ENCODE data around the gene PDYN.
A peak's percentile ranks its signal among the peaks of the same experiment; 100 is the strongest.

Gene PDYN

GRCh38 chr20:1973601-1974440 lies 20.0 kb downstream of the PDYN start:
- no peaks in the 10 kb centered on the region for H3K36me3 Mint-ChIP-seq

GRCh38 chr20:1971893-1972586 lies 21.8 kb downstream of the PDYN start:
- Mint-ChIP-seq H3K4me3 (no peak overlapping the region), H3K36me3 (no peaks in the 10 kb centered on the region), H3K4me1 (ENCODE audit: low read depth) (no peaks in the 10 kb centered on the region), H3K27me3 (peaks cover 10% of the 10 kb centered on the region), H3K9me3 (ENCODE audit: low read depth) (no peaks in the 10 kb centered on the region), H3K27ac (no peak overlapping the region)

More at GRCh38 chr20:1973601-1974440, 20.0 kb downstream of the PDYN start:
- Mint-ChIP-seq H3K9me3 (ENCODE audit: low read depth) (no peaks in the 10 kb centered on the region), H3K27ac (peak overlapping the region; percentile 12), H3K4me1 (ENCODE audit: low read depth) (no peaks in the 10 kb centered on the region), H3K27me3 (peaks cover 13% of the 10 kb centered on the region), H3K4me3 (no peak overlapping the region)

GRCh38 chr20:1968964-1969363 lies 24.9 kb downstream of the PDYN start:
- H3K4me1 Mint-ChIP-seq (ENCODE audit: low read depth): peaks cover 10% of the 10 kb centered on the region
- H3K36me3 Mint-ChIP-seq: no peaks in the 10 kb centered on the region
- H3K27ac Mint-ChIP-seq: no peak overlapping the region
- H3K27me3 Mint-ChIP-seq: peaks cover 11% of the 10 kb centered on the region
- H3K9me3 Mint-ChIP-seq (ENCODE audit: low read depth): no peaks in the 10 kb centered on the region
- H3K4me3 Mint-ChIP-seq: no peak overlapping the region

GRCh38 chr20:1965520-1966351 lies 28.1 kb downstream of the PDYN start:
- Mint-ChIP-seq H3K27me3 (peaks cover 15% of the 10 kb centered on the region), H3K9me3 (ENCODE audit: low read depth) (no peaks in the 10 kb centered on the region), H3K4me3 (peak overlapping the region; percentile 80), H3K27ac (peak overlapping the region; percentile 75), H3K4me1 (ENCODE audit: low read depth) (peaks cover 10% of the 10 kb centered on the region), H3K36me3 (no peaks in the 10 kb centered on the region)

GRCh38 chr20:1964659-1965405 lies 29.0 kb downstream of the PDYN start:
- Mint-ChIP-seq H3K9me3 (ENCODE audit: low read depth) (no peaks in the 10 kb centered on the region), H3K36me3 (no peaks in the 10 kb centered on the region), H3K4me1 (ENCODE audit: low read depth) (peaks cover 10% of the 10 kb centered on the region), H3K27me3 (peaks cover 11% of the 10 kb centered on the region), H3K4me3 (peak overlapping the region; percentile 80), H3K27ac (peak overlapping the region; percentile 75)

GRCh38 chr20:1964061-1964460 lies 29.8 kb downstream of the PDYN start:
- Mint-ChIP-seq H3K9me3 (ENCODE audit: low read depth) (no peaks in the 10 kb centered on the region), H3K4me3 (no peak overlapping the region), H3K27ac (no peak overlapping the region), H3K27me3 (peaks cover 11% of the 10 kb centered on the region), H3K4me1 (ENCODE audit: low read depth) (peaks cover 10% of the 10 kb centered on the region), H3K36me3 (no peaks in the 10 kb centered on the region)

GRCh38 chr20:1961374-1961773 lies 32.5 kb downstream of the PDYN start:
- Mint-ChIP-seq H3K36me3 (no peaks in the 10 kb centered on the region), H3K4me1 (ENCODE audit: low read depth) (peaks cover 10% of the 10 kb centered on the region), H3K4me3 (no peak overlapping the region), H3K27ac (no peak overlapping the region), H3K27me3 (peaks cover 13% of the 10 kb centered on the region), H3K9me3 (ENCODE audit: low read depth) (no peaks in the 10 kb centered on the region)

GRCh38 chr20:1959156-1959555 lies 34.7 kb downstream of the PDYN start:
- Mint-ChIP-seq H3K27me3 (peaks cover 15% of the 10 kb centered on the region), H3K4me1 (ENCODE audit: low read depth) (no peaks in the 10 kb centered on the region), H3K36me3 (no peaks in the 10 kb centered on the region)

GRCh38 chr20:1958426-1958825 lies 35.4 kb downstream of the PDYN start:
- Mint-ChIP-seq H3K36me3 (no peaks in the 10 kb centered on the region), H3K9me3 (ENCODE audit: low read depth) (no peaks in the 10 kb centered on the region), H3K27me3 (peaks cover 15% of the 10 kb centered on the region)

More at GRCh38 chr20:1959156-1959555, 34.7 kb downstream of the PDYN start:
- Mint-ChIP-seq H3K27ac (no peak overlapping the region), H3K4me3 (no peak overlapping the region), H3K9me3 (ENCODE audit: low read depth) (no peaks in the 10 kb centered on the region)

GRCh38 chr20:1955217-1955616 lies 38.6 kb downstream of the PDYN start:
- H3K4me1 Mint-ChIP-seq (ENCODE audit: low read depth): no peaks in the 10 kb centered on the region
- H3K9me3 Mint-ChIP-seq (ENCODE audit: low read depth): no peaks in the 10 kb centered on the region
- H3K27ac Mint-ChIP-seq: no peak overlapping the region
- peaks cover 8% of the 10 kb centered on the region for H3K27me3 Mint-ChIP-seq
- no peak overlapping the region for H3K4me3 Mint-ChIP-seq
- no peaks in the 10 kb centered on the region for H3K36me3 Mint-ChIP-seq

More at GRCh38 chr20:1958426-1958825, 35.4 kb downstream of the PDYN start:
- Mint-ChIP-seq H3K27ac (no peak overlapping the region), H3K4me1 (ENCODE audit: low read depth) (no peaks in the 10 kb centered on the region), H3K4me3 (no peak overlapping the region)

GRCh38 chr20:1953621-1954020 lies 40.2 kb downstream of the PDYN start:
- Mint-ChIP-seq H3K27me3 (peaks cover 10% of the 10 kb centered on the region), H3K4me3 (no peak overlapping the region), H3K36me3 (no peaks in the 10 kb centered on the region), H3K9me3 (ENCODE audit: low read depth) (no peaks in the 10 kb centered on the region), H3K4me1 (ENCODE audit: low read depth) (no peaks in the 10 kb centered on the region), H3K27ac (no peak overlapping the region)

GRCh38 chr20:1952737-1953530 lies 40.9 kb downstream of the PDYN start:
- no peak overlapping the region for H3K4me3 Mint-ChIP-seq
- no peak overlapping the region for H3K27ac Mint-ChIP-seq
- peaks cover 12% of the 10 kb centered on the region for H3K27me3 Mint-ChIP-seq
- H3K36me3 Mint-ChIP-seq: no peaks in the 10 kb centered on the region
- H3K4me1 Mint-ChIP-seq (ENCODE audit: low read depth): no peaks in the 10 kb centered on the region
- H3K9me3 Mint-ChIP-seq (ENCODE audit: low read depth): no peaks in the 10 kb centered on the region

- Mint-ChIP-seq H3K27me3 (peaks cover 17% of the 10 kb centered on the region), H3K27ac (no peak overlapping the region)
Measured at GRCh38 chr20:1951436-1952115, 42.3 kb downstream of the PDYN start.

More at GRCh38 chr20:1951436-1952115, 42.3 kb downstream of the PDYN start:
- no peaks in the 10 kb centered on the region for H3K9me3 Mint-ChIP-seq (ENCODE audit: low read depth)
- peaks cover 3% of the 10 kb centered on the region for H3K4me1 Mint-ChIP-seq (ENCODE audit: low read depth)
- H3K4me3 Mint-ChIP-seq: no peak overlapping the region
- H3K36me3 Mint-ChIP-seq: no peaks in the 10 kb centered on the region

All from activated naive CD8-positive, alpha-beta T cell (primary cell).